Measurements from ENCODE around the gene GNB1L.

Gene GNB1L

GRCh38 chr22:19823191-19823901, 31.3 kb downstream of the GNB1L start:
- no peak for DNase-seq (ENCODE audit: low spot score)

GRCh38 chr22:19822301-19823117, 32.2 kb downstream of the GNB1L start:
- no peak for DNase-seq (ENCODE audit: low spot score)

- DNase-seq (ENCODE audit: low spot score) = no peak
These were observed 33.0 kb downstream of the GNB1L start for GRCh38 chr22:19821523-19822300.

- DNase-seq (ENCODE audit: low spot score) = no peak
These were observed 33.7 kb downstream of the GNB1L start for GRCh38 chr22:19820880-19821522.

- no peak for DNase-seq (ENCODE audit: low spot score)
These were observed 34.5 kb downstream of the GNB1L start for GRCh38 chr22:19819911-19820879.

- DNase-seq (ENCODE audit: low spot score) = no peak
These were observed 35.3 kb downstream of the GNB1L start for GRCh38 chr22:19819208-19819910.

GRCh38 chr22:19818324-19819207, 36.1 kb downstream of the GNB1L start:
- no peak for DNase-seq (ENCODE audit: low spot score)

- DNase-seq (ENCODE audit: low spot score) = no peak
These were observed 38.1 kb downstream of the GNB1L start for GRCh38 chr22:19816372-19817119.

GRCh38 chr22:19815823-19816290, 38.8 kb downstream of the GNB1L start:
- DNase-seq (ENCODE audit: low spot score) = no peak

- no peak for DNase-seq (ENCODE audit: low spot score)
These were observed 39.4 kb downstream of the GNB1L start for GRCh38 chr22:19815093-19815822.

GRCh38 chr22:19814428-19814827, 40.2 kb downstream of the GNB1L start:
- DNase-seq (ENCODE audit: low spot score) = no peak

GRCh38 chr22:19812910-19813309, 41.8 kb downstream of the GNB1L start:
- no peak for DNase-seq (ENCODE audit: low spot score)

- no peak for DNase-seq (ENCODE audit: low spot score)
These were observed 42.6 kb downstream of the GNB1L start for GRCh38 chr22:19811811-19812771.

GRCh38 chr22:19811211-19811621, 43.5 kb downstream of the GNB1L start:
- DNase-seq (ENCODE audit: low spot score) = no peak

- DNase-seq (ENCODE audit: low spot score) = no peak
These were observed 44.1 kb downstream of the GNB1L start for GRCh38 chr22:19810381-19811201.

- DNase-seq (ENCODE audit: low spot score) = no peak
These were observed 44.9 kb downstream of the GNB1L start for GRCh38 chr22:19809741-19810140.

All from globus pallidus (tissue), 1 donor.